Measurements from ENCODE around the gene IL1RAPL1.

Gene IL1RAPL1

DNA sequence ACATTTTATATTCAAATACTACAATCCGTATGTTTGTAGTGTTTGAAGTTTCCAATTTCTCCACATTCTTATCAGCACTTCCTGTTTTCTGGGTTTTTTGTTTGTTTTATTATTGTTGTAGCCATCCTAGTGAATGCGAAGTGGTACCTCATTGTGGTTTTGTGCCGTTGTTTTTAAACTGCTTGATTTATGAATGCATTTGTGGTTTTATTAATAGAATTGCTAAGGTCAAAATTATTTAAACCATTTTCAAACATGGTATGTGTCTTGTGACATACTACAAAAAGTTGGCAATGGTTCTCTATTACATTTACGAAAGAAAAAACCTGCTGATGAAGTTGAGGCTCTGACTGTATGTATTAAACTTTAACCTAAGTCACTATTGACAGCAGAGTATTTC lies 848.1 kb downstream of the IL1RAPL1 start:
- no peak overlapping the region for H3K4me3 ChIP-seq (ENCODE audit: low read length)
- TF ChIP-seq, protein P1, sequence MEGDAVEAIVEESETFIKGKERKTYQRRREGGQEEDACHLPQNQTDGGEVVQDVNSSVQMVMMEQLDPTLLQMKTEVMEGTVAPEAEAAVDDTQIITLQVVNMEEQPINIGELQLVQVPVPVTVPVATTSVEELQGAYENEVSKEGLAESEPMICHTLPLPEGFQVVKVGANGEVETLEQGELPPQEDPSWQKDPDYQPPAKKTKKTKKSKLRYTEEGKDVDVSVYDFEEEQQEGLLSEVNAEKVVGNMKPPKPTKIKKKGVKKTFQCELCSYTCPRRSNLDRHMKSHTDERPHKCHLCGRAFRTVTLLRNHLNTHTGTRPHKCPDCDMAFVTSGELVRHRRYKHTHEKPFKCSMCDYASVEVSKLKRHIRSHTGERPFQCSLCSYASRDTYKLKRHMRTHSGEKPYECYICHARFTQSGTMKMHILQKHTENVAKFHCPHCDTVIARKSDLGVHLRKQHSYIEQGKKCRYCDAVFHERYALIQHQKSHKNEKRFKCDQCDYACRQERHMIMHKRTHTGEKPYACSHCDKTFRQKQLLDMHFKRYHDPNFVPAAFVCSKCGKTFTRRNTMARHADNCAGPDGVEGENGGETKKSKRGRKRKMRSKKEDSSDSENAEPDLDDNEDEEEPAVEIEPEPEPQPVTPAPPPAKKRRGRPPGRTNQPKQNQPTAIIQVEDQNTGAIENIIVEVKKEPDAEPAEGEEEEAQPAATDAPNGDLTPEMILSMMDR (conservative IDR thresholded peaks at IDR 0.05; ENCODE audit: low read length), result no peak
- peak; percentile 0 for DNase-seq (ENCODE audit: low read depth)

DNA sequence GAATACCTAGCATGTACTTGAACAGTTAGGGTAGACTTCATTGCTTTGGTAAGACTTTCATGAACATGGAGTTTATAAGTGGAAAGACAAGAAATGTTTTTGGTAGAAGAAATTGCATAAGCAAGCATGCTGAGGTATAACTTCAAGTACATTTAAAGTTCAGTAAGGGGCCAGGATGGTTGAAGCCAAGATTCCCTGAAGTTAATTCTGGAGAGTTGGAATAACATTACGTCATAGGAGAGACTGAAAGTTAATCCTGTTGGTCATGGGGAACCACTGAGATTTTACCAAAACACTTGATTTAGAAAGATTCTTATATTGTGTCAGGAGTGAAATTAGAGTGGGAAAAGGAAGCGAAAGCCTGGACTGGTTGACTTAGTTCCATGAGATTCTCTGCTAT lies 860.6 kb downstream of the IL1RAPL1 start:
- TF ChIP-seq, protein P1 (conservative IDR thresholded peaks at IDR 0.05; ENCODE audit: low read length), result no peak
- no peak for DNase-seq (ENCODE audit: low read depth)

DNA sequence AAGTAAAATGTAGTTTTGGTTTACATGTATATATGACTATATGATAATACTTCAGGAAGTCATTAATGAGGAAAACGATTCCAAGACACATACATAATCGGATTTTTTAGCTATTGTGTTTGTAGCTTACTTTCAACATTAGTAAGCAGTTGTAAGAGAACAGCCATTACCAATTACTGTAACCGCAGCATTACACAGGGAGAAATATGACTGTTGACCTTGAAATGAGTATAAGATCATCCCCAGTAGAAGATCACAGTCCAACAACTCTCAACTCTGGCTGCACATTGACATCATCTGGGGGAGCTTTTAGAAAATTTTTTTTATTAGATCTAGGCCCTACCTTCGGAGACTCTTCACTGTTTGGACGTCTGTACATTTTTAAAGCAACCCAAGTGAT lies 866.1 kb downstream of the IL1RAPL1 start:
- peak; percentile 29 for DNase-seq (ENCODE audit: low read depth)
- H3K4me3 ChIP-seq (ENCODE audit: low read length), result no peak overlapping the region
- TF ChIP-seq, protein P1 (conservative IDR thresholded peaks at IDR 0.05; ENCODE audit: low read length), result no peak

More for the DNA sequence above, 860.6 kb downstream of the IL1RAPL1 start:
- H3K4me3 ChIP-seq (ENCODE audit: low read length), result no peak overlapping the region

DNA sequence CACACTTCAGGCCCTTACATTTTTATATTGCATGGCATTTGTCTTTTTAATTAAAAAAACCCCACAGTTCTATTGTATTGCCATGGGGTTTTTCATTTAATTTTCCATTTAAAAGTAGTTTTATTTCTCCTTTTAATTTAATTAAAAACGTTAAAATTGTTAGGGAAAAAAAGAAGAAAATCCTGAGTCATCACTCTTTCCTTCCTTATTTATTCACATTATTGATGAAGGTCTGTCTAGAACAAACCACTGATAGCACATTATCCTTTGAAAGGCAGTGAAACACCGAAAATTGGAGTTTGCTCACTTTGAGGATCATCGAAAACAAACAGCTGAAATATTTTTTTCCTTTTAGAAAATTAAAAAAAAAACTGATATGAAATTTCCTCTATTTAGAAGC lies 868.5 kb downstream of the IL1RAPL1 start:
- DNase-seq (ENCODE audit: low read depth), result no peak
- TF ChIP-seq, protein P1 (conservative IDR thresholded peaks at IDR 0.05; ENCODE audit: low read length), result no peak
- H3K4me3 ChIP-seq (ENCODE audit: low read length), result no peak overlapping the region

DNA sequence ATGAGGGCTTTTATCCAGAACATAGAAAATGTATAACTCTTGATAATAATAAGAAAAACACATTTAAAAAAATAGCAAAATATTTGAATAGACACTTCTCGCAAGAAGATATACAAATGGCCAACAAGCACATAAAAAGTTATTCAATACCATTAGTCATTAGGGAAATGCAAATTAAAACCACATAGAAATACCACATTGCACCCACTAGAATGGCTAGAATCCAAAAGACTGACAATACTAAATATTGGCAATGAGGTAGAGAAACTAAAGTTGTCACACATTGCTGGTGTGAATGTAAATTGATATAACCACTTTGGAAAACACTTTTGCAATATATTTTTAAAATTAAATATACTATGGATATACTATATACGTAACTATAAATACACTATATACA lies 873.8 kb downstream of the IL1RAPL1 start:
- TF ChIP-seq, protein P1 (conservative IDR thresholded peaks at IDR 0.05; ENCODE audit: low read length), result no peak
- no peak overlapping the region for H3K4me3 ChIP-seq (ENCODE audit: low read length)
- peak; percentile 1 for DNase-seq (ENCODE audit: low read depth)

DNA sequence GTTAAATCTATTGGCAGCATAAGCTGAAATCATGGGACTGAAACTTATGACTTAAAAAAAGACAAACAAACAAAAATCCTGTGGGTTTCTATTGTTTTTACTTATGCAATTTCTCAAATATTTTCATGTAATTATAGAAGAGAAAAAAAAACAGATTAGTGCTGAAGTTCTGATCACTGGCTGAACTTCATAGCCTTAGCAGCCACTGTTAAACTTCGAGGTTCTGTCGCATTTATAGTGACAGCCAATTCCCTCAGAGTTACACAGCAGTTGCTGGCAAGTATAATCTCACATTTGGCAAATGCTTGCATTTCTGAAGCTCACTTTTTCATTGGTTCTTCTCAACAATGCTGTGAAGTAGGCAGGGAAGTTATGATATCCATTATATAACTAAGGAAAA lies 879.2 kb downstream of the IL1RAPL1 start:
- H3K4me3 ChIP-seq (ENCODE audit: low read length), result no peak overlapping the region
- peak; percentile 22 for DNase-seq (ENCODE audit: low read depth)
- TF ChIP-seq, protein P1 (conservative IDR thresholded peaks at IDR 0.05; ENCODE audit: low read length), result no peak

DNA sequence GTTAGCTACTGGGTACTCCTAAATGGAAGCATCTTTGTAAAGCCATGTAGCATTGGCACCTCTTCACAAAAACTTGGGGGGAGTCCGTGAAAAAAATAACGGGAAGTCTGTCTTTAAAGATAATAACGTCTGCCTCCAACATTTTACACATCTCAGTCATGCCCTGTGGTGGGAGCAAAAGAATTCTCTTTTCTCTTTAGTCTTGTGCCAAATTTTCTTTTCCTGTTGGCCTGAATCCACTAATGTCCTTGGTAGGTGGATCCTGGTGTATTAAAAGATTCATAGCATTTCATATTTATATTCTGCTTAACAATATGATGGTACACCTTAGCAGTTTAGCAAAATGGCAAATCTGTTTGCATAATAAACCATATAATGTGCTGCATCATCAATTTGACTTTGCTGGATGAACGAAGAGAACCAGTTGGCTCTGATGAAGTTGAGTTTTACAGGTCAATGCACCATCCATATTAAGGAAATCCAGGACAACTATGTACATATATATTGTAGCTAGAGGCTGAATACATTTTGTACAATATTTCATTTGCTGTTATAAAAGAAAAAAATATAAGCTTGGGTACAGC lies 881.8 kb downstream of the IL1RAPL1 start:
- H3K4me3 ChIP-seq (ENCODE audit: low read length), result no peak overlapping the region
- TF ChIP-seq, protein P1 (conservative IDR thresholded peaks at IDR 0.05; ENCODE audit: low read length), result no peak
- DNase-seq (ENCODE audit: low read depth), result no peak

All from AG10803 (cell line).